GM12873 (cell line): Measurements from ENCODE around the gene OSBPL2.

ENCODE experiments used
- CTCF ChIP-seq: IDR thresholded peaks from 2 replicates; pipeline ENCODE4 v1.5.1; 2012; ENCODE audit warnings: low read depth, mild to moderate bottlenecking, moderate library complexity, low read length, control low read depth; ENCODE audit not compliant: insufficient read depth; ENCODE audit errors: missing control alignments

Gene OSBPL2

GRCh38 chr20:62287759-62288534 is 49.6 kb downstream of the OSBPL2 start:
- TF ChIP-seq CTCF: no peak

DNA sequence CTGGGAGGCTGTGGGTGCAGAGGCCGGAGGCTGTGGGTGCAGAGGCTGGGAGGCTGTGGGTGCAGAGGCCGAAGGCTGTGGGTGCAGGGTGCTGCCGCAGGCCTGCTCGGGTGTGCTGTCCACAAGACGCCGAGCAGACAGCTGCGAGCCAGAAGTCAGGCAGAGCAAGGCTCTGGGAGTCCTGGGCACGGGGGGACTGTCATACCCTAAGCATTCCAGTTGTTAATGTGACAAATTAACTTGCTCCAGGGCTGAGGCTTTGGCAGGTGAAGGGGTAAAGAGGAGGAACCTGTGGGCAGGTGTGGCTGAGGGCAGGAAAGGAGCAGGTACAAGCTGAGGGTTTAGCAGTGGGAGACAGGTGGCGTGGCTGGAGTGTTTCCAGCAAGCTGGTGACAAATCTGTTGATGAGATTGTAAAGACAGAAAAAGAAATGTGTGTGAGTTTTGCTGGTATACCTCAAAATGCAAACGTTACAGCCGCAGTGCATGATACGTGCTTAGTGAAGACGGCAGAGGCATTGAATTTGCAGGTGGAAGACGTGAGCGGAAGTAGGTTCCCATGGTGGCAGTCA is 50.3 kb downstream of the OSBPL2 start:
- TF ChIP-seq CTCF: no peak

DNA sequence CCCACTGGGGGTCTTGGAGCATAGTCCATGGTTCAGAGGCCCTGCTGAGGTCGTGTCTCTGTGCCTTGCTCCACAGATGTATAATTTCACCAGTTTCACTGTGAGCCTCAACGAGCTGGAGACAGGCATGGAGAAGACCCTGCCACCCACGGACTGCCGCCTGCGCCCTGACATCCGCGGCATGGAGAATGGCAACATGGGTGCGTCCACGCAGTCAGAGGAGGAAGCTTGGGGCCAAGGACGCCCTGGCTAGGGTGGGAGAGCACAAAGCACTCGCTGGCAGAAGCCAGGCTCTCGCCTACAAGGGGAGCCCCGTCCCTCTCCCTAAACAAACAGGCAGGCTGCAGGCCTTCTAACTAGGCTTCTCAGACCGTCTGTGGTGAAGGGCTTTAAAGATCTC is 50.8 kb downstream of the OSBPL2 start:
- TF ChIP-seq CTCF: no peak

- no peak for TF ChIP-seq CTCF
These were observed 51.6 kb downstream of the OSBPL2 start for GRCh38 chr20:62289898-62290297.

DNA sequence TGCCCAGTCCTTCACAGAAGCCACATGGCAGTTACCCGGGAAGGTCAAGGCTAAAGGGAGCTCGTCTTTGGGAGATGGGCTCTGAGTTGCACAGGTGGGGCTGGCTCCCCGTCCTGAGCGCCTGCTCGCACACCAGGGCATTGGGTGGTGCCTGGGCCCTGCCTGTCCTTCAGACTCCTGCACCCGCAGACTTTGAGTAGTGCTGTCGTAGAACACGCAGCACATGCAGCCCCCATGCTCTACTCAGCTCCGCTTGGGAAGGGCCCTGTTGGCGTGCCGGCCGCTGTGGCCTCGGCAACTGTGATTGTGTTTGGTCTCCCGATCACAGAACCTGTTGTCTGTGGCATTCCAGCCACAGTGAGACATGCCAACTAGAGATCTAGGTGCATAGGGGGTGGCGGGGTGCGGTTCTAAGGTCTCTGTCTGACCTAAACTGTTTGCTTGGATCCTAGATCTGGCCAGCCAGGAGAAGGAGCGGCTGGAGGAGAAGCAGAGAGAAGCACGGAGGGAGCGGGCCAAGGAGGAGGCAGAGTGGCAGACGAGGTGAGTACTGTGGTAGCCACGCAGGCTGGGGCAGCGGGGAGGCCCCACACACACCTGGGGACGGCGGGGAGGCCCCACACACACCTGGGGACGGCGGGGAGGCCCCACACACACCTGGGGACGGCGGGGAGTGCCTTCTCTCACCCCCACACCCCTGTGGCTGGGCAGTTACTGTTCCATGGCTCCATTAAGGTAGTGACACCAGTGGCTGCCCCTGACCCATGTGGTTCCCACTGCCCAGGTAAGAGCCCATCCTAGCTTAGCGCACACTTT is 53.1 kb downstream of the OSBPL2 start:
- TF ChIP-seq CTCF: no peak

GRCh38 chr20:62292108-62292507 is 53.8 kb downstream of the OSBPL2 start:
- TF ChIP-seq CTCF: no peak
